Activated B cell treated with CpG ODN at 0.5 μM for 24 hours (primary cell): ENCODE measurements around the gene RPL12. TPM values are rescaled to one million over a fixed set of nuclear protein-coding genes. Genes with fewer than 3 reads are reported as not detected.

Experiments
- ATAC-seq: fragments of 200-7000 bp; cut with Tn5 transposase; one replicate; pipeline ENCODE4 v1.10.0; 2021; ENCODE audit warnings: low read depth, mild to moderate bottlenecking, moderate library complexity
- CTCF ChIA-PET: fragments of 350-600 bp; sonication (Branson Sonifier 250); formaldehyde crosslinking; loops from one replicate; lab custom pipeline; 2021; ENCODE audit warnings: antibody characterized with exemption; lab: Charles Lee
- POLR2A ChIA-PET: fragments of 350-600 bp; sonication (Branson Sonifier 250); formaldehyde crosslinking; loops from one replicate; lab custom pipeline; 2021; ENCODE audit warnings: antibody characterized with exemption; lab: Charles Lee
- DNase-seq: peaks from one replicate; pipeline ENCODE4 v3.0.0; 2022
- H3K27ac Mint-ChIP-seq: one replicate; pipeline ENCODE4 v1.8.0; 2020; ENCODE audit warnings: mixed read lengths
- H3K27me3 Mint-ChIP-seq: one replicate; pipeline ENCODE4 v1.8.0; 2021; ENCODE audit warnings: mixed read lengths
- H3K36me3 Mint-ChIP-seq: one replicate; pipeline ENCODE4 v1.8.0; 2021; ENCODE audit warnings: low read depth, mixed read lengths
- H3K4me1 Mint-ChIP-seq: one replicate; pipeline ENCODE4 v1.8.0; 2021; ENCODE audit warnings: mixed read lengths
- H3K4me3 Mint-ChIP-seq: one replicate; pipeline ENCODE4 v1.8.0; 2020; ENCODE audit warnings: mild to moderate bottlenecking, mixed read lengths
- H3K9me3 Mint-ChIP-seq: one replicate; pipeline ENCODE4 v1.8.0; 2020; ENCODE audit warnings: mixed read lengths
- CTCF ChIP-seq: fragments of 200-600 bp; IDR thresholded peaks from one replicate; pipeline ENCODE4 v1.8.0; 2022; ENCODE audit warnings: antibody characterized with exemption, mild to moderate bottlenecking
- intact Hi-C: fragments of 100-400 bp; cut with micrococcal nuclease; formaldehyde crosslinking; loops from one replicate; pipeline ENCODE4 v1.15.1; 2024
- total RNA-seq: library from RNA; stranded (reverse); gene quantifications from 2 replicates; pipeline ENCODE4 v1.2.3, GENCODE V29; 2022

Gene RPL12
- total RNA-seq, 1 donor from 2014 or later, result 2,307 TPM

GRCh38 chr9:127496974-127497373, 45.8 kb upstream of the RPL12 start:
- CTCF ChIA-PET, result no interaction called here
- Mint-ChIP-seq H3K4me3 (no peak overlapping the region), H3K27me3 (no peaks in the 10 kb centered on the region), H3K9me3 (no peaks in the 10 kb centered on the region), H3K27ac (no peak overlapping the region), H3K36me3 (peaks cover 47% of the 10 kb centered on the region), H3K4me1 (no peaks in the 10 kb centered on the region)
- ATAC-seq (no peak), DNase-seq (no peak)
- TF ChIP-seq CTCF, result no peak
- intact Hi-C loops, result no loop called here
- POLR2A ChIA-PET, result no interaction called here

- no peaks in the 10 kb centered on the region for H3K4me1 Mint-ChIP-seq
- no peak for TF ChIP-seq CTCF
Observed at GRCh38 chr9:127495884-127496555, 44.8 kb upstream of the RPL12 start.

GRCh38 chr9:127494304-127494702, 43.1 kb upstream of the RPL12 start:
- intact Hi-C loops, result no loop called here
- ChIA-PET CTCF (no interaction called here), POLR2A (no interaction called here)
- Mint-ChIP-seq H3K27me3 (no peaks in the 10 kb centered on the region), H3K4me3 (no peak overlapping the region), H3K4me1 (no peaks in the 10 kb centered on the region), H3K27ac (no peak overlapping the region), H3K9me3 (no peaks in the 10 kb centered on the region), H3K36me3 (peaks cover 57% of the 10 kb centered on the region)
- no peak for TF ChIP-seq CTCF
- no peak for ATAC-seq
- DNase-seq, result no peak

More at GRCh38 chr9:127495884-127496555, 44.8 kb upstream of the RPL12 start:
- DNase-seq (no peak), ATAC-seq (no peak)
- Mint-ChIP-seq H3K27me3 (no peaks in the 10 kb centered on the region), H3K36me3 (peaks cover 48% of the 10 kb centered on the region), H3K27ac (no peak overlapping the region), H3K4me3 (no peak overlapping the region), H3K9me3 (no peaks in the 10 kb centered on the region)
- ChIA-PET CTCF (no interaction called here), POLR2A (no interaction called here)
- intact Hi-C loops, result no loop called here

GRCh38 chr9:127493592-127494303, 42.5 kb upstream of the RPL12 start:
- H3K36me3 Mint-ChIP-seq, result peaks cover 60% of the 10 kb centered on the region
- H3K9me3 Mint-ChIP-seq, result no peaks in the 10 kb centered on the region
- no peaks in the 10 kb centered on the region for H3K4me1 Mint-ChIP-seq
- H3K27me3 Mint-ChIP-seq, result no peaks in the 10 kb centered on the region
- no peak for TF ChIP-seq CTCF
- no peak for DNase-seq
- POLR2A ChIA-PET, result no interaction called here
- H3K4me3 Mint-ChIP-seq, result no peak overlapping the region
- no peak for ATAC-seq
- H3K27ac Mint-ChIP-seq, result no peak overlapping the region
- CTCF ChIA-PET, result no interaction called here
- intact Hi-C loops, result no loop called here

GRCh38 chr9:127492616-127493015, 41.4 kb upstream of the RPL12 start:
- intact Hi-C loops, result no loop called here
- DNase-seq (no peak), ATAC-seq (no peak)
- no peaks in the 10 kb centered on the region for H3K9me3 Mint-ChIP-seq
- TF ChIP-seq CTCF, result no peak
- ChIA-PET POLR2A (no interaction called here), CTCF (no interaction called here)
- no peak overlapping the region for H3K27ac Mint-ChIP-seq
- H3K4me1 Mint-ChIP-seq, result no peaks in the 10 kb centered on the region
- H3K27me3 Mint-ChIP-seq, result no peaks in the 10 kb centered on the region
- H3K4me3 Mint-ChIP-seq, result no peak overlapping the region
- peaks cover 63% of the 10 kb centered on the region for H3K36me3 Mint-ChIP-seq
